ENCODE data around the gene SYNGR4.

SYNGR4 gene

GRCh38 chr19:48397263-48398101 is 33.3 kb downstream of the SYNGR4 start:
- DNase-seq (ENCODE audit: low spot score), result no peak

- no peak for DNase-seq (ENCODE audit: low spot score)
These were observed 33.9 kb downstream of the SYNGR4 start for GRCh38 chr19:48398102-48398374.

DNA sequence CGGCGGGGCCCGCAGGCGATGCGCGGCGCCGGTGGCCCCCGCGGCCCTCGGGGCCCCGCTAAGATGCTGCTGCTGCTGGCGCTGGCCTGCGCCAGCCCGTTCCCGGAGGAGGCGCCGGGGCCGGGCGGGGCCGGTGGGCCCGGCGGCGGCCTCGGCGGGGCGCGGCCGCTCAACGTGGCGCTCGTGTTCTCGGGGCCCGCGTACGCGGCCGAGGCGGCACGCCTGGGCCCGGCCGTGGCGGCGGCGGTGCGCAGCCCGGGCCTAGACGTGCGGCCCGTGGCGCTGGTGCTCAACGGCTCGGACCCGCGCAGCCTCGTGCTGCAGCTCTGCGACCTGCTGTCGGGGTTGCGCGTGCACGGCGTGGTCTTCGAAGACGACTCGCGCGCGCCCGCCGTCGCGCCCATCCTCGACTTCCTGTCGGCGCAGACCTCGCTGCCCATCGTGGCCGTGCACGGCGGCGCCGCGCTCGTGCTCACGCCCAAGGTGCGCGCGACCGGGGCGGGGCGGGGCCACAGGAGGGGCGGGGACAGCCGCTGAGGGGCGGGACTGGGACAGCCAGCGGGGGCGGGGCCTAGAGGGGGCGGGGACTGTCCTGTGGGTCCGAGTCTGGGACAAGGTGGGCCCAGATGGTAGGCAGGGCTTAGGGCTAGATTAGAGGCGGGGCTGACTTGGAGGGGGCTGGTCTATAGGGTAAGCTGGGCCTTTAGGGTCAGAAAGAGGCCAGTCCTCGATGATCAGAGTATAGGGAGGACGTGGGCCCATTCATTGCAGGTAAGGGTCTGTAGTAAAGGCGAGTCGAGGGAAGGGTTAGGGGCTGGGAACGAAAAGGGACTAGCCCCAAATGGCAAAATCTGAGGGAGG is 34.4 kb downstream of the SYNGR4 start:
- peak; percentile 96 for DNase-seq (ENCODE audit: low spot score)

DNA sequence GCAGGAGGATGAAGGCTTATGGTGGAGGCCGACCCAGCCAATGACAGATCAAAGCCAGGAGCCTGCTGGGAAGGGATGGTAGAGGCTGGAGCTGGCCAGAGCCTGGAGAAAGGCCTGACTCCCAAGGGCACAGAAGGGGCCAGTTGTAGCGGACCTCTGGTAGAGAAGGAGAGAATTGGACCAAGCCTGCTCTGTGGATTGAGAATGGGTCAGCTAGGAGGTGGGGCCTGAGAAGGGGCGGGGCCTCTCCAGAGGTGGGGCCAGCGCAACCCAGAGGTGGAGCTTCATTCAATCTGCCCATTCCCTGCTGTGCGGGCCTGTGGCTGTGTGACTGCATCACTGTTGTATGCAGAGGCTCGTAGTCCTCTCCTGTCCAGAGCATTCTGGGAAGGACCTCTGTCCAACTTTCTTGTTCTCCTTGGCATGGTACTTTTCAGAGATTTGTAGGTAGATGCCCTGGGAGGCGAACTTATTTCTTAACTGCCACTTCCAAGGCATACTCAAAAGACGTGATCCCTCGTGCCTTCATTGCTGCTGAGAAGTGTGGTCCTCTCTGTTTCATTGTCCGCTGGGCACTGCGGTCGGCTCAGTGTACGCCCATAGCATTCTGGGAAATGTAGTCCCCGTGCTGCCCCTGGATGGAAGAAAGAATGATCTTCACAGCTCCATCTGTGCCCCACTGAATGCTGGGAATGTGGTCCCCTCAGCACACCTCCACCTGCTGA is 36.0 kb downstream of the SYNGR4 start:
- DNase-seq (ENCODE audit: low spot score), result peak; percentile 69

GRCh38 chr19:48401287-48401686 is 37.1 kb downstream of the SYNGR4 start:
- no peak for DNase-seq (ENCODE audit: low spot score)

DNA sequence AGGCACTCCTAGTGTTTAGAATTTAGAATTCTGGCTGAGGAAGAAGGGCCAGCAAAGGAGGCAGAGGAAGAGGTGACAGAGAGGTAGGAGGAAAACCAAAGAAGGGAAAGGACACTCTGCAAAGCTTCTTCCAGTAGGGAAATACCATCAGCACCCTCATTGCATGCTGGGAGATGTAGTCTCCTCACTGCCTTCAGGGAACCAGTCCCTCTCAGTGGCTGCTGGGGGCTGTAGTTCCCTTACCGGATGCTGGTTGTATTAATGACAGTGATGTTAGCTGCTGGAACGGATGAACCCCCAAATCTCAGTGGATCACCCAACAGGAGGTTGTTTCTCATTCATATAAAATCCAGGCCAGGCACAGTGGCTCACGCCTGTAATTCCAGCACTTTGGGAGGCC is 39.4 kb downstream of the SYNGR4 start:
- peak; percentile 64 for DNase-seq (ENCODE audit: low spot score)

DNA sequence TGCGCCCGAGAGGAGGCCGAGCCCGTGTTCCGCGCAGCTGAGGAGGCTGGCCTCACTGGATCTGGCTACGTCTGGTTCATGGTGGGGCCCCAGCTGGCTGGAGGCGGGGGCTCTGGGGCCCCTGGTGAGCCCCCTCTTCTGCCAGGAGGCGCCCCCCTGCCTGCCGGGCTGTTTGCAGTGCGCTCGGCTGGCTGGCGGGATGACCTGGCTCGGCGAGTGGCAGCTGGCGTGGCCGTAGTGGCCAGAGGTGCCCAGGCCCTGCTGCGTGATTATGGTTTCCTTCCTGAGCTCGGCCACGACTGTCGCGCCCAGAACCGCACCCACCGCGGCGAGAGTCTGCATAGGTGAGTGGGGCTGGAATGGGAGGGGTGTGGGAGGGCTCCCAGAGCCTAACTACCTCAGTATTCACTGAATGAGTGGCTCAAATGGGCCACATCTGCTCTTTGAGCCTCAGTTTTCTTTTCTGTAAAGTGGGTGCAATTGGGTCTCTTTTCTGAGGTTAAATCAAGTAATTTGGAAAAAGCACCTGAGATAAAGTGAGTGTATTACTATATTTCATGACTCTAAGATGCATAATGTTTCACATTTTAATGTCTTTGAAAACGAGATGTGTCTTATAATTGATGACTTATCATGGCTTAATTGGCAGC is 41.0 kb downstream of the SYNGR4 start:
- no peak for DNase-seq (ENCODE audit: low spot score)

- no peak for DNase-seq (ENCODE audit: low spot score)
These were observed 41.7 kb downstream of the SYNGR4 start for GRCh38 chr19:48405850-48406249.

GRCh38 chr19:48413879-48414587 is 49.9 kb downstream of the SYNGR4 start:
- DNase-seq (ENCODE audit: low spot score), result no peak

DNA sequence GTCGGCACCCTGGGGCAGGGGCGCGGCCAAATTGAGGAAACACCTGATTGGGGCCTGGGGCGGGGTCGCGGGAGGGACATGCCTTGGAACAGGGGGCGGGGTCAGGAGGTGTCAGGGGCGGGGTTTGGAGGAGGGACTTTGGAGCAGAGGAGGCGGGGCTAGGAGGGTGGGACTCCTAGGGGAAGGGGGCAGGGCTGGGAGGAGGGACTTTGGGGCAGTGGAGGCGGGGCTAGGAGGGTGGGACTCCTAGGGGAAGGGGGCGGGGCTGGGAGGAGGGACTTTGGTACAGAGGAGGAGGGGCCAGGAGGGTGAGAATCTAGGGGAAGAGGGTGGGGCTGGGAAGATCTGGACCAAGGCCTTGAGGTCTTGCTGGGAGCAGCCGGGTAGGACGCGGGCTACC is 51.2 kb downstream of the SYNGR4 start:
- DNase-seq (ENCODE audit: low spot score), result no peak

- no peak for DNase-seq (ENCODE audit: low spot score)
These were observed 51.6 kb downstream of the SYNGR4 start for GRCh38 chr19:48415806-48416221.

DNA sequence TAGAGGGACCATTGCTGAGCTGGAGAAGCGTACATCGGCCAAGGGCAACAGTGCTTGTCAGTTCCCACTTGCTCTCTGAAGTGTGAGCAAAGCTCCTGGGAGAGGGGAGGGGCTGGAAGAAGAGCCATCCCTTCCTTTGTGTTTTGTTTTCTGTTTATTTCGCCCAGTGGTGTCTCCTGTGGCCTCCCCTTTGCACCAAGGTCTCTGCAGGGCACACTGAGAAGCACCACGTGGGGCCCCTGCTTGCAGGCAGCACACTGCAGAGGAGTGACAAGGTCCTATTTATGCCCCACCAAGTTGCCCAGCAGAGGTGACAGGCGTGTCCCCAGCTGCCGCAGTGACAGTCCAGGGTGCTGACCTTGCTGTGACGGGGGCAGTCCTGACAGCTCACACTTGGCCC is 53.3 kb downstream of the SYNGR4 start:
- DNase-seq (ENCODE audit: low spot score), result no peak

DNA sequence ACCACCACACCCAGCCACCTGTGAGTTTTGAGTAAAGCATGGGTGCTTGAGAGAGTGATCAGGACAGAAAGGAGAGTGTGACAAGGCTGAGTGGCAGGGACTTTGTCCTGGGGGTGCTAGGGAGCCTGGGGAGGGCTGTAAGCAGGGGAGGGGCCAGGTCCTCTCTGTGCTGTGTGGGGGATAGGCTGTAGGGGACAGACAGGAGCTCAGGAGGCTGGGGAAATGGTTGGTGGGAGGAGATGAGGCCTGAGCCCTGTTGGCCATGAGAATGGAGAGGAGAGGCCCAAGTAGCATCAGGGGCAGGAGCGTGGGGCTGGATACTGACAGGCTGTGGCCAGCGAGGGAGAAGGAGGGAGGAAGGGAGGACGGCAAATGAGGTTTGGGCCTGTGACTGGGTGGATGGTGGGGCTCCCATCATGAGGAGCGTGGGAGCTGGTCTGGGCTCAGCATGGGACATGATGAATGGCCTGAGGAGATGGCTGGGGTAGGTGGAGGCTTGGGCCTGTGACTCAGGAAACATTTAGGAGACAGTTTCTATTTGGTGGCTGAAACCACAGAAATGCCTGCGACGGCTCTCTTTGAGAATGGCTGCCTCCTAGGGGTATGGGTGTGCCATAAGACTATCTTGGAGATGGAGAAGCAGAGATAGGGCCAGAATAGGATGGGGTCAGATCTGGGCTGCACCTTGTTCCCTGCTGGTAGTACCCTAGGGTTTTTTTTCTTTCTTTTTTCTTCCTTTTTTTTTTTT is 54.3 kb downstream of the SYNGR4 start:
- DNase-seq (ENCODE audit: low spot score), result no peak

GRCh38 chr19:48419158-48419920 is 55.2 kb downstream of the SYNGR4 start:
- DNase-seq (ENCODE audit: low spot score), result no peak

DNA sequence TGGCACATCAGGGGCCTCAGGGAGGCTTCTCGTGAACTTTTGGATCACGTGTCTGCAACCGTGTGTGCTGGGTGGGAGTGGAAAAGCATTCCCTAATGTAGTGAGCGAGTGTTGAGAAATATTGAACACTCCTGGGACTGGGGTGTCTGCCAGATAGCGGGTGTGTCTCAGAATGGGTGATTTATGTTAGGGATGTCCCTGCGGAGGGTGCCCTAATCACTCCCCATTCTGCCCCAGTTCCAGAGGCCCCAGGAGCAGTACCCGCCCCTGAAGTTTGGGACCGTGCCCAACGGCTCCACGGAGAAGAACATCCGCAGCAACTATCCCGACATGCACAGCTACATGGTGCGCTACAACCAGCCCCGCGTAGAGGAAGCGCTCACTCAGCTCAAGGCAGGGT is 57.4 kb downstream of the SYNGR4 start:
- DNase-seq (ENCODE audit: low spot score), result no peak

DNA sequence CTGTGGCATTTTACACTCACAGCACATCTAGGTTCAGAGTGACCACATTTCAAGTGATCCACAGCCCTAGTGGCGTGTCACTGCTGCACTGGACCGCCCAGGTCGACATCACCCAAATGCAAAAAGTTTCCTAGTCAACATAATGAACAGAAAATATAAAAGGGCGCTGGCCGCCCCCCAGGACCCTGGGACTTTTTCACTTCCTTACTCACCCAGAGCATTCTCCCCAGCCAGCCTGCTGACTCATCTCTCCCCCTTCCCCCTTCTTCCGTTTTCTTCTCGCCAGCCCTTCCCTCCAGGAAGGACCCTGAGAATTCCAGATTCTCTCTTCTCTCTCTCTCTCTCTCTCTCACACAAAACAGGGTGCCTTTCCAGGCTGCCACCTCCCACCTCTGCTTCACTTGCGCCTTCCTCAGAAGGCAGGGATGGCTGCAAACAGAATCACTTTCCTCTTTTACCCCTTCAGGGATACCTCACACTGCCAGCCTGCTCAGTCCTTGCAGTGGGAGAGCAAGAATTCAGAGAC is 60.6 kb downstream of the SYNGR4 start:
- DNase-seq (ENCODE audit: low spot score), result no peak

All from HuH-7 (cell line).